ENCODE data around the gene TRAF7.
"Not testable (repeated sequence)": the region's sequence is repeated elsewhere in the genome, so short reads cannot be mapped to it uniquely, and the experiment has no call there.

Gene TRAF7

GRCh38 chr16:2122429-2122828 is 33.2 kb upstream of the TRAF7 start:
- no peak for DNase-seq (ENCODE audit: low spot score)

- not testable (repeated sequence) for DNase-seq (ENCODE audit: low spot score)
Measured at GRCh38 chr16:2122934-2123683, 32.5 kb upstream of the TRAF7 start.

- not testable (repeated sequence) for DNase-seq (ENCODE audit: low spot score)
Measured at GRCh38 chr16:2123706-2124376, 31.7 kb upstream of the TRAF7 start.

GRCh38 chr16:2124377-2124693 is 31.2 kb upstream of the TRAF7 start:
- DNase-seq (ENCODE audit: low spot score): not testable (repeated sequence)

GRCh38 chr16:2124694-2125444 is 30.7 kb upstream of the TRAF7 start:
- not testable (repeated sequence) for DNase-seq (ENCODE audit: low spot score)

GRCh38 chr16:2125609-2126008 is 30.0 kb upstream of the TRAF7 start:
- DNase-seq (ENCODE audit: low spot score): not testable (repeated sequence)

GRCh38 chr16:2126161-2126743 is 29.3 kb upstream of the TRAF7 start:
- DNase-seq (ENCODE audit: low spot score): not testable (repeated sequence)

GRCh38 chr16:2126928-2127556 is 28.5 kb upstream of the TRAF7 start:
- not testable (repeated sequence) for DNase-seq (ENCODE audit: low spot score)

GRCh38 chr16:2127630-2128280 is 27.8 kb upstream of the TRAF7 start:
- DNase-seq (ENCODE audit: low spot score): not testable (repeated sequence)

GRCh38 chr16:2129251-2129650 is 26.3 kb upstream of the TRAF7 start:
- DNase-seq (ENCODE audit: low spot score): not testable (repeated sequence)

GRCh38 chr16:2129890-2130447 is 25.6 kb upstream of the TRAF7 start:
- not testable (repeated sequence) for DNase-seq (ENCODE audit: low spot score)

- not testable (repeated sequence) for DNase-seq (ENCODE audit: low spot score)
Measured at GRCh38 chr16:2133797-2134196, 21.8 kb upstream of the TRAF7 start.

GRCh38 chr16:2135071-2135470 is 20.5 kb upstream of the TRAF7 start:
- not testable (repeated sequence) for DNase-seq (ENCODE audit: low spot score)

- DNase-seq (ENCODE audit: low spot score): not testable (repeated sequence)
Measured at GRCh38 chr16:2135770-2136490, 19.7 kb upstream of the TRAF7 start, which contains the start of gene PKD1. TSS of gene PKD1 (minus strand) at chr16:2135898. CDS start at chr16:2135689, 209 bp downstream.

- DNase-seq (ENCODE audit: low spot score): peak; percentile 29
Measured at GRCh38 chr16:2142942-2143877, 12.4 kb upstream of the TRAF7 start.

- no peak for DNase-seq (ENCODE audit: low spot score)
Measured at GRCh38 chr16:2143878-2144485, 11.6 kb upstream of the TRAF7 start.

GRCh38 chr16:2145843-2146242 is 9.7 kb upstream of the TRAF7 start:
- no peak for DNase-seq (ENCODE audit: low spot score)

GRCh38 chr16:2147378-2147777 is 8.2 kb upstream of the TRAF7 start:
- no peak for DNase-seq (ENCODE audit: low spot score)
